Hippocampal formation (tissue), 2 donors: ENCODE data around the gene CHAT.

ENCODE experiments used
- DNase-seq, 2 donors: peaks; one replicate each; lab custom pipeline; 2025; lab: John Stamatoyannopoulos, UW

The CHAT gene

GRCh38 chr10:49631975-49632374 is 18.1 kb downstream of the CHAT start:
- DNase-seq, result no peak

DNA sequence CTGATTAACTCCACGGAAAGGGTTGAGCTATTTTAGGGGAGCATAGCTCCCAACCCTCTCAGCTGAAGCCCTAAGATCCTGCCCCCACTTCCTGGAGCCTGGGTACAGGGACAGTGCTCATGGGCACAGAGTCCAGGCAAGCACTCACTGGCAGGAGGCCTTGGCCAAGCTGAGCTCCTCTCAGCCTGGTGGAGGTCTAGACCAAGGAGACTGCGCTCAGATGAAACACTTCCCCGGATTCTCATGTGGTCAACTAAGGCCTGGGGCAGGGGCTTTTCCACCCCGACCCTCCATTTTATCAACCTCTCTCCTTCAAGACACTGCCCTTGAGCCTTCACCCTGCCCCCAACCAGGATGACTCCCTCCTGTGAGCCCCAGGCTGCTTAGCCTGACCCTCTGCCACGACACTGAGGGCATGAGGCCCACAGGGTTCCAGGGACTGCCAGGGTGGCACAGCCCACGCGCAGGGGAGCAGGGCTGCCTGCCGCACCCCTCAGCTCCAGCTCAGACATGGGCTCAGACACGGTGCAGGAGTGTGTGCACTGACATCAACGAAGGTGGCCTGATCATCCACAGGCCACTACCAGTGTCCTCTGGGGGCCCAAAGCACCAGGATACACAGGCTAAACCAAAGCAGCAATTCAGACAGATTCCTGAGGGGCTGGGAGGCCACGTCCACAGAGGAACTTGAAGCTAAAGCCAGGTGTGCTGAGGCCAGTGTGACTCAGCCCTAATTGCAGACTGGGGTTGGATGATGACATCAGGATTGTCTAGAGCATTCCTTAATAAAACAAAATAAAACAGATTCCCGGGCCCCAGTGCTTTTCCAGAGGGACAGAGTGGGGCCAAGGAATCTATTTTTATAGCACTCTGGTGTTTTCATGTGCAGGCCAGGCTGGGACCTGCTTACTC is 18.8 kb downstream of the CHAT start:
- DNase-seq, result no peak

DNA sequence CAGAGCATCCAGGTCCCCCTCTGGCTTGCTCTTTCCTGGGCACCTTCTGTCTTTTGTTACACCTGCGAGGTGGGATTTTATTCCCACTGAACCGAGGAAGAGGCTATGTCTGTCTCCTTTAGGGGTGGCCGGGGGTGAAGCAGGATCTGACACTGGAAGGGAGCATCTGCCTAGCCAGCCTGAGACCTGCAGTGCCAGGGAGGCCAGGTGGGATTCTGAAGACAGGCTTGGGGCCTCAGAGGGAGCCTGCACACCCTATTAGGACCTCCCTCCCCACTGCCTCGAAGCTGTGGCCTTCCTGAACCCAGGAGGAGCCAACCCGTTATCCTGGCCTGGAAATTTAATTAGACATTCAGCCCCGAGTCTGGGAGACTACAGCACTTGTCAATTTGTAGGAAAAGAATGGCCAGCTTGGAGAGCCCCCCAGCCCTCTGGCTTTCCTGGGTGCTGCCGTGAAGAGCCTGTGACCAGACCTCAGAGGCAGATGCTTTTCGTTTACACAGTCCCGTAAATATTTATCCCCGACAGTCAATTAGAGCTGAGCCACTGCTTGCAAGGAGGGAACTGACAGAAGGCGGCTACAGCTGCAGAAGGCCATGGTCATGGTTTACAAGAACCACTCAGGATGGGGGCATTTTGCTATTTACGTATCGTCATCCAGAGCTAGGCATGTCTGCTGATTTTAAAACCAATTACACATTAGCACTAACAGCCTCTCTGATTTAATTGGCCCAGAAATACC is 19.7 kb downstream of the CHAT start:
- DNase-seq, result no peak

GRCh38 chr10:49634069-49634660 is 20.3 kb downstream of the CHAT start:
- no peak for DNase-seq

DNA sequence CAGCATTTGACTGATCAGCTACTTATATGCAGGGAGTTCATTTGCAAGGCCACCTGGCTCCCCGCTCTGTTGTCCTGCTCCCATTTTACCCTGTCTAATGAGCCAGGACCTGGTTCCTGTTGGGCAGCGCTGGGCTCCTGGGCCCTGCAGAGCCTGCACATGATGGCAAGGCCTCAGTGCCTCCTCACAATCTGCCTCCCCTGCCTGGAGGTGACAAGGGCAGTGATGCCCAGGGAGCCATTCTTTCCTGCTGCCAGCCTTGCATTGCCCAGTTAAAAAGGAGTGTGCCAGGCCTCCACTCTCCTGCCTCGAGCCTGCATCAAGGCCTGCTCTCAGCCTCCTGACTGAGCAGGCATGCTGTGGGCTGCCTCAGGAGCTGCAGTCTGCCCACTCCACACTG is 28.5 kb downstream of the CHAT start:
- DNase-seq, result no peak

DNA sequence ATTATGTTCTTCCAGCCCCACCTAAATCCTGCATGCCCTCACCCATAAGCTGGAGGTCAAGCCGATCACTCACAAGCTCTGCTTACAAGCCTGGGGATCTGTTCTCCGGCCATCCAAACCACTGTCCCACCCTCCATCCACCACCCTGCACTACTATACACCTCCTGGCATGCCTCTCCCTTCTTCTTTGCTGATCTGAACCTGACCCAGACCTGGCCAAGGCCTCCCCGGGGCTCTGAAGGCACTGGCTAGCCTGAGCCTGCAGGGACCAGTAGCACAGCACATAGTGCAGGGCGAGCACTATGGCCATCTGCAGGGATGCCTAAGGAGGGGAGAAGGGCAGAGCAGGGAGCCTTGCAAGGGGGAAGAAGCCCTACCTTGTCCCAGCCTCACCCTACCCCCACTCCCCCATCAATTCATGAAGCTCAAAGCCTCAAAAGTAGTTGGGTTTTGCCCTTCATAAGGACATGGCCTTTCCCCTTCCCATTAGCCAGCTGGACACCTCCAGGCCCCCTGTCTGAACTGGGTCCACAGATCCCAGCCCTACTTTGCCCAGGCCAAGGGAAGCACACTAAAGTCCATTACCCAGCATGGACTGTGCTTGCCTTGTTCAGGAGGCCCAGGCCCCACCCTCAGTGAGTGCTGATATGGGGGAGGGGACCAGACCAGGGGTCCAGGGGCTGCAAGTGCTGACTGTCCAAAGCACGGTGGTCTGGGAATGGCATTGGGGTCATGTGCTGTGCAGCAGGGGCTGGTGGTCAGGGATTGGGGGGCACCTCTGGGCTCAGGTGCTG is 29.6 kb downstream of the CHAT start:
- no peak for DNase-seq

- DNase-seq, result no peak
Measured at GRCh38 chr10:49644035-49644646, 30.3 kb downstream of the CHAT start.

DNA sequence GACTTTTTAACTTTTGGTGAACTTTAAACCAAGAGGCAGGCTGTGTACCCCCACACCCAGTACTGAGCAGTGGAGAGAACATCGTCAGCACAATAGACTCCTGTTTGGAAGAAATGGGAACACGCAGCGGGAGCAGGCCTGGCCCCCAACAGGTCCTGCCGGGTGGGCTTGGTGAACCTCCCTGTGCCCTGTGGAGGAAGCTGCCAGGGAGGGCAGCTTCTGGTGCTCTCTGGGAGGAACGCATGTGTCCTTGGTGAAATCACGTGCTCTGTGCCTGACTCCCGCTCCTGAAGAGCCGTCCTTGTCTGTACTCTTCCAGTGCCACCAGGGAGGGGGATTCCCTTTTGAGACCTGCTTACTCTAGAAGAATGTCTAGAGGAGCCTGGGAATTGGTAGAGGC is 31.6 kb downstream of the CHAT start:
- no peak for DNase-seq

DNA sequence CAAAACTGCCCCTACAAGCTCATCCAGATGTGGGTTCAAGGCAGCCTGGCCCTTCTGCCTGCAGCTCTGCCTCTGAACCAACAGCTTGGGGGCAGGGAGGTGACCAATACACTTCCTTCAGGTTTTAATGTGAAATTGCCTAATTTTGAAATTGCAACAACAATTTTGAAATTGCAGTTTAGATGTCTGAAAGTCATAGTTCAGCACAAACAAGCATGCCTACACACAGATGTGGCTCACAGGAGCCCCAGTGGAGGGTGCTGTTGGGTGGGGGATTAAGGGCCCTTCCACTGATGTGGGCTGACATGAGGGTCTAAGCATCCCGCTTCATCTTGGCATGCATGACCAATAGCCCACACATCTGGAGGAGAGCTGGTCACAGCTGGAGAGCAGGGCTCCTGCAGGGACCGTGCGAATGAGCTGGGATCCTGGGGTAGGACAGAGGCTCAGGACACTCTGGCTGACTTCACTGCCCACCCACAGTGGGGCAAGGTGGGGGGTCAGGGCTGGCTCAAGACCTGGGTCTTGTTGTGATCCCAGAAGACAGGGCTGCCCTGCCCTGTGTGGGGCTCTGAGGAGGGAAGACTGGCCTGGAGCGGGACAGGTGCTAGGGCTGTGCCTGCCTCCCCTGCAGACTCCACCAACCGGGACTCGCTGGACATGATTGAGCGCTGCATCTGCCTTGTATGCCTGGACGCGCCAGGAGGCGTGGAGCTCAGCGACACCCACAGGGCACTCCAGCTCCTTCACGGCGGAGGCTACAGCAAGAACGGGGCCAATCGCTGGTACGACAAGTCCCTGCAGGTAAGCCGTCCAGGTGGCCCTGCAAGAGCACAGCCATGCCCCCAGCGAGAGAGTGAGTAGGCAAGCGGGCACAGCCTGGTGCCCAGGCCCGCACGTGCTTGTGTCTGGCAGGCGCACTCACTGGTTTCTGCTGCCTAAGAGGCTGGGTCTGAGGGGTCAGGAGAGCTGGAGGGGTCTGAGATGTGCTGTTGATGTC is 32.3 kb downstream of the CHAT start:
- no peak for DNase-seq

DNA sequence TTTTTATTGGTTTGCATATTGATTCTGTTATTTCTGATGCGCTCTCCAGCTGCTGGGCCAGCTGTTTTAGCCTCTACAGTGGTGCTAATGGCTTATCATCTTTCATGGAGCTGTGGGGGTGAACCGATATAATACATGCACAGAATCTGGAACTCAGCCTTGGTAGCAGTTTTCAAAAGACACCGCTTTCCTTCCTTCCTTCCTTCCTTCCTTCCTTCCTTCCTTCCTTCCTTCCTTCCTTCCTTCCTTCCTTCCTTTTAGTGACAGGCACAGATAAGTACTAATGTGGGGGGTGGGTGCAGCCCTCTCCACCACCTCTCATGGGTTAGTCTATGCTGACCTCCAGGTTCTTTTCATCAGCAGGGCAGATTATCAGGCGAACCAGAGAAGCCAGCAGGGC is 33.7 kb downstream of the CHAT start:
- DNase-seq, result no peak

DNA sequence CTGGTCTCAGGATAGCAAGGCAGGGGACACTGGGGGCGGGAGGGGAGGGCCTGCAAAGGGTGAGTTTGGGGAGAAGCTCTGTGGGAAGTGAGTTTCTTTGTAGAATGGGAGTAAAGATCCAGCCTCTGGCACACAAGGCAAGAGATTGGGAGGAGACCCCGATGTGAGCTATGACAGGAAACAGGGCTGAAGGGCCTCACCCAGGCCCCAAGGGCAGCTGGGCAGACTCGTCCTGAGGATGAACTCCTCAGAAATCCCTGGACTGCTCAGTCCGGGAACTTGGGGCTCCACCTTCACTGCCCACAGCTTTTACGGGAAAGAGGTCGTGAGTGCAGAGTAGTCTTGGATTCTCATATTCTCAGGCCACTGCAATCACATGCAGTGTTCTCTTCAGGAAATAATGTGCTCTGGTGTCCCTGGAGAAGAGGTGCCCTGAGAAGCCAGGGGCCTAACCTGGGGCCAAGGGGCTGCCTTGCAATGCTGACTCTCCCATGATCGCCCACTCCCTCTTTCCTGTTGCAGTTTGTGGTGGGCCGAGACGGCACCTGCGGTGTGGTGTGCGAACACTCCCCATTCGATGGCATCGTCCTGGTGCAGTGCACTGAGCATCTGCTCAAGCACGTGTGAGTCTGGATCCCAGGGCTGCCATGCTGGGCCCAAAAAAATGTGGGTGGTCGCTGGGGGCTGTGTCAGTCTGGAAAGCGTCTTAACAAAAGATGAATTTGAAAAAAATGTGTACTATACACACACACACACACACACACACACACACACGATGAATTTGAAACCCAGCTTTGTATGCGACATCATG is 34.4 kb downstream of the CHAT start:
- no peak for DNase-seq

DNA sequence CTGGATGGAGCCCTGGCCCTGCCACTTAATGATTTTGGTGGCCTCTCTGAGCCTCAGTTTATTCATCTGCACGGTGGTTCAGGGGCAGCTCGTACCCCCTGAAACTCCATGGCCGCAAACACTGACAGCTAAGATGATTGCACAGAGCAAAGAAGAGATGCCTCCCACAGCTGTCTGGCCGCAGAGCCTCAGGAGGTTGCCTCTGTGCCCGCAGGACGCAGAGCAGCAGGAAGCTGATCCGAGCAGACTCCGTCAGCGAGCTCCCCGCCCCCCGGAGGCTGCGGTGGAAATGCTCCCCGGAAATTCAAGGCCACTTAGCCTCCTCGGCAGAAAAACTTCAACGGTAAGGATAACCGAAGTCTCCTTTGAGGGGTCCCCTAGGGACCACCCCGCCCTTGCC is 35.5 kb downstream of the CHAT start:
- DNase-seq, result no peak

DNA sequence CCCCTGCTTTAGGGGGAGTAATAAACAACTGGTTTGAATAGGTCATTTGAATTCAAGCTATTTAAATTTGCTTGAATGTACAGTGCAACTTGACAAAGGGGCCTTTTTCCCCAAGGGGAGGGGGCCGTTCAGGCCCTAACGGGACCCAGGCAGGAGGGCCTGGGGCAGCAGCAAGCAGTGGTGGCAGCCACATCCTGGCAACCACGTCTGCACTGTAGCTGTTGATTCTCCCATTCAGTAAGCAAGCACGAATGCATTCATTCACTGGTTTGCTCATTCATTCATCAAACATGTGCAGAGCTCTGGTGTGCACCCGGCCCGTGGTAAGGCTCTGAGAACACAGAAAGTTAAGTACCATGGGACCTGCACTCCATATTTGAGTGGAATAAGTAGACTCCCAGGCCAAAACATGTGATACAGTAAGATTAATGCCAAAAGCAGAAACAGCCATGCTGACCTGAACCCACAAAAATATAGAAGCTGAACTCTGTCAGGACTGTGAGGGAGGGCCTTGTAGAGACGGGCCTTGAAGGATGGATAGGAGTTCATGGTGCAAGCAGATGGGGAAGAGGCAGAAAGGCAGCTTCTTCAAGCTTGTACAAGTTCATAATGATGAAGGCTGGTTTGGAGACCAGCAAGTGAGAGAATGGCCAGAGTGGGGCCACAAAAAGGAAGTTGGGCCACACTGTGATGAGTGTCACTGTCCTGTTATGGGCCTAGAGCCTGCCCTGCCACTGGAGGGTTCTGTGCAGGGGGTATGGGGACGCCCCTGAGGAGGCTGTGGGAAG is 36.3 kb downstream of the CHAT start:
- no peak for DNase-seq

GRCh38 chr10:49650724-49651034 is 36.8 kb downstream of the CHAT start:
- DNase-seq, result no peak

DNA sequence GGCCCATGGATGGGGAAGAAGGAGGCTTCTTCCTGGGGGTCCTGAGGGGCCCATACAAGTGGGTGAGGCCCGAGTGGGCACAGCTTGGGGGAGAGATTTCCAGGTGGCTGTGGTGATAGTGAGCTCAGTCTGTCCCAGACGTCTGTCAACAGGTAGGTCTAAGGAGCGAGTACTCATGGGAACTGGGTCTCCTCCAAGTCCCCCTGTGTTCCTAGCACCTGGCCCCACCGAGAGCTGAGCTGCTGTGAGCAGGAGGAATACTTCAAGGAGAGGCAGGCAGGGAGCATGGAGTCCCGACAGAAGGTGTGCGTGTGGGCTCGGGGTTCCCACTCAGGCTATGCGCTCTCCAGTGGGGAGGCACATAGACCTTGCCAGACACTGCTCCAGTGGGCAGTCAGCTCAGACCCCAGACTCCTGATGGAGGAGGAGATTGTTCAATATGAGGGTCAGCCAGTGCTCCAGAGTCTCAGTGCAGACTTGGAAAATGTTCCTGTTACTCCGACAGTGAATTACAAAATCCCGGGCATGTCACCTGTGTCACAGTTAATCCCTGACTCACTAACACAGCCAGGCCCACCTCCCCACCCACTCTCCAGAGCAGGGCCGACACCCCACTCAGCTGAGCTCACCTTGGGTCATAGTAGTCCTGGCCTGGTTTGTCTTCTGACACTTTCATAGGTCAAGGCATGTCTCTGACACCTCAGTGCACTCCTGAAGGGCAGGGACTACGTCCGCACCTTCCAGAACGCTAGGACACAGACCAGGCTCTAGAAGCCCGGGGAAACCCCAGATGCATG is 37.4 kb downstream of the CHAT start:
- no peak for DNase-seq

DNA sequence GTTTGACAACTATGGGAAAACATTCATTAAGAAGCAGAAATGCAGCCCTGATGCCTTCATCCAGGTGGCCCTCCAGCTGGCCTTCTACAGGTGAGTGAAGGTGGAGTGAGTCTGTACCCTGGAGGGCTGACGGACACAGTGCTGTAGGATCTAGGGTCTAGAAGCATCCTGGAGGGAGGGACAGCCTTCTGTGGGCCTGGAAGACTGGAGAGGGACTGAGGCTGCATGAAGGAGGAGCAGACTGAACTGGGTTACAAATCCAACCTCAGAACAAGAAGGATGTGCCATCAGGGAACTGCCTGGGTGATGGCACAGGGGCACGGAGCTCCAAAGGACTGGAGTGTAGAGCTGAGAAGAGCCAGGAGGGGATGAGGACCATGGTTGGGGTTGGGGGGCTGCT is 38.1 kb downstream of the CHAT start:
- DNase-seq, result no peak

DNA sequence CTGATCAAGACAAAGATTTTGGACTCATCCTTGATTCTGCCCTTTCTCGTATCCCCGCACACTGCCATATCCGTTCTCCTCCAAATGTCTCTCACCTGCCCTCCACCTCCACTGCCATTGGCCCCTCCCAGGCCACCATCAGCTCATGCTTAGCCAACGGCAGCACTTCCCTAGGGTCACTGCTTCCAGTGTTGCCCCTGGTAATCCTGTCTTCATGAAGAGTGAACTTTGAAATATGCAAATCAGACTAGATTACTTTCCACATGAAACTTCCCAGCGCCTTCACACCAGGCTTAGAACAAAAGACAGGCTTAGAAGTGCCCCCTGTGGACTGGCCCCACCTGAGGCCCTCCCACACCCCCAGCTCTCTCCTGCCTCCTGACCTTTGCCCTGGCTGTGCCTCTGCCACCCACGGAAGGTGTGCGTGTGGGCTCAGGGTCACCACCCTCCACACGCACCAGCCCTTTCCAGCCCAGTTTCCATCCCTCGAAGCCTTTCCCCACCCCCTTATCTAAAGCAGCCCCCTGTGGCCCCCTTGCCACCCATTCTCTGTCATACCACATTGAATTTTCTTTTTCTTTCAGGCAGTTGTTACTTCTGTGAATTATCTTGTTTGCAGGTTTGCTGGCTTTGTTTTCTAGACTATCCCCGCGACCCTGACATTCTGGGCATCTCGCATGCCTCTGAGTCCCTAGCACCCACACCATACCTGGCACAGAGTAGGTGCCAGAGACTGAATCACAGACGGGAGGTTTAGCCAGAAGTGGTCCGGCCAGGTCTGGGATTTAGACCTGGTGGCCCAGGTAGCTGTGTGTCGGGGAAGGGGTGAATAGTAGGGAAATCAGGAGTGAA is 38.8 kb downstream of the CHAT start:
- no peak for DNase-seq
